HG02610 (cell line): ENCODE measurements around the gene HIPK2.

Experiments
- ATAC-seq: cut with Tn5 transposase; IDR thresholded peaks from one replicate; pipeline ENCODE4 v1.9.1; 2021; ENCODE audit warnings: mild to moderate bottlenecking, moderate library complexity; ENCODE audit not compliant: unreplicated experiment

The HIPK2 gene

DNA sequence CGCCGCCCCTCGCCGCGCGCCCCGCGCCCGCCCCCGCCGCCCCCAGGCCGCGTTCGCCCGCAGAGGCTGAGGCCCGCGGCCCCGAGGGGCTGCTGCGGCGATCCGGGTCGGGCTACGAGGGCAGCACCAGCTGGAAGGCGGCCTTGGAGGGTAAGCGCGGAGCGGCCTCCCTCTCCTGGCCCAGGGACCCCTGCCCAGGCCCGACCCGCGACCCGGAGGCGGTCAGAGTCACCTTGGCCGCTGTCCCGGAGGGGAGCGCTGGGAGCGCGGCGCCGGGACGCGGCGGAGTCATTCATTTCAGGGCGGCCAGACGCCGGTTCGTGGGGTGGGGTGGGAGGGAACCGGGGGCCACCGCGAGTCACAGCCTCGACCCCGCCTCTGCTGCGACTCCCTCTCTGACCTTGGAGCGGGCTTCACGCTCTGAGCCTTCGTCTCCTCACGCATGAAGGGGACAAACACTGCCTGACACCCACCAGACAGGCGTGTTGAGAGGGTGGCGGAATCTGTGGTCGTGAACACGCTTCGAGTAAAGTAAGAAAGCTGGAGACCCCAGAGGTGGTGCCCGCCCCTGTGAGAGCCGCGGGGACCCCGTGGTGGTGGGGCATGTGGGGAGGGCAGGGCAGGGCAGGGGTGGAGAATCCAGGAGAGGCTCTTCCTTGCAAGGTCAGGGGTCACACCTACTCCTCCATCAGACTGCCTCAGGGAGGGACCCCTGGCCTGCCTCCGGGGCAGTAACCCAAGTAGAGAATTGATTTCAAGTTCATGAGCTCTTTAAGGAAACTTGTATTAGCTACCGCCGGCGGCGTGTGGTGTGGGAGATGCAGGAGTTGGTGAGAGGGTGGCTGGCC is 253.6 kb downstream of the HIPK2 start:
- ATAC-seq, result no peak

DNA sequence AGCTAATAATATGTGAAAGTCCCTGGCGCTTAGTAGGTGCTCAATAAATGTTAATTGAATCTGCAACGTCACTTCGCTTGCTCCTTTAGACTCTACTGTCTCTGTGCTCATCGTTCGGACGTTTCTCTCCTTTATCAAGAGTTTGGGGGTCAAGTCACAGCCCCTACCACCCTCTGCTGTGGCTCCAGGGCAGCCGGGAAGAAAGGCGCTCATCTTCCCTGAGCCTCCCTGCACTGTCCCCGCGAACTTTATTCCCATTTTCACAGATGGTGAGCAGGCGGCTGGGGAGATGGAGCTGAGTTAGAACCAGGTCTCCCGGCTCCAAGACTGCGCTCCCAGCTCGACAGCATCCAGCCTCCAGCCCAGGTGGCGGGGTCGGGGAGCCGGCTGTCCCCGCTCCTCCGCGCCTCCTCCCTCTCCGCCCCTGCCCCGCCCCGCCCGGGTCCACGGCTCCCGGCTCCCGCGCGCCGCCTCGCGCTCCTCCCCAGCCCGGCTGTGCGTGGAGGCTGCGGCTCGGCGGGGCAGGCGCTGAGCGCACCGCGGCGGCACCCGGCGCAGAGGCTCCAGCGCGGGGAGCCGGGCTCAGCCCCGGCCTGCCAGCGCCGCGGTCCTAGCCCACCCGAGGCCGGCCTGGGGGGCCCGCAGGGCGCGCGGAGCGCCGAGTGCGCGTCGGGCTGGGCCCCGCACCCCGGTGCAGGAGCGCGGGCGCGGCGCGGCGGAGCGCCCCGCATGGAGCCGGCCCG is 254.4 kb downstream of the HIPK2 start, which contains the start of gene CLEC2L:
Gene CLEC2L (plus strand): TSS at position 487 of the 743 bp plus-strand sequence. CDS start 243 bp downstream, at position 730.
- ATAC-seq, result no peak

DNA sequence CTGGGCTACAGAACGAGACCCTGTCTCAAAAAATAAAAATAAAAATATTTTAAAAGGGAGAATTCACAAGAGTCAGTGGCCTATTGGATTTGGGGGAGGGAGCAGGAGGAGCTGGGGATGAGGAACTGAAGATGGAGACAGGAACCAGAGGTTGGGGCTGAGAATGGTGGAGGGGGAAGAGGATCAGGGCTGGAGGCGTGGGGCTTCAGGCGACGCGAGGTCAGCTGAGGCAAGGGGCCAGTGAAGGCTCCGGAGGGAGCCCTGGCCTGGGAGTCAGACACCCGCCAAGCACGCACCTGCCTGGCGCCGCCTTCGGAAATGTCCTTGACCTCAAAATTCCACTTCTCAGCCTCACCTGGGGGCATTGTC is 255.0 kb downstream of the HIPK2 start:
- ATAC-seq, result no peak

DNA sequence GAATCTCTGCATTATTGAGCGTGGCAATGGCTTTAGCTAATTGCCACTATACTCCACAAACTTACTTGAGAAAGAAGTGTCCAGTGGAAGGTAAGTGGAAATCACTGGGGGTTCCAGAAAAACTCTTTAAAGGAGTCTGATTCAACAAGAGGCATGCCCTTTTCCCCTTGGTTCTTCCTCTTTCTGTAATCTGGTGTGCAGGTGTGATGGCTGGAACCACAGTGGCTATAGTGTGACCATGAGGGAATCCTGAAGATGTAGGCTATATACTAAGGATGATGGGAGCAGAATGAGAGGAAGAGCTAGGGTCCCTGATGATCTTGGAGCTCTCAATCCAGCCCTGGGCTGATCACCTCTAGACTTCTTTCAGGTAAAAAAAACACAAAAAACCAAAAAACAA is 256.4 kb downstream of the HIPK2 start:
- no peak for ATAC-seq

DNA sequence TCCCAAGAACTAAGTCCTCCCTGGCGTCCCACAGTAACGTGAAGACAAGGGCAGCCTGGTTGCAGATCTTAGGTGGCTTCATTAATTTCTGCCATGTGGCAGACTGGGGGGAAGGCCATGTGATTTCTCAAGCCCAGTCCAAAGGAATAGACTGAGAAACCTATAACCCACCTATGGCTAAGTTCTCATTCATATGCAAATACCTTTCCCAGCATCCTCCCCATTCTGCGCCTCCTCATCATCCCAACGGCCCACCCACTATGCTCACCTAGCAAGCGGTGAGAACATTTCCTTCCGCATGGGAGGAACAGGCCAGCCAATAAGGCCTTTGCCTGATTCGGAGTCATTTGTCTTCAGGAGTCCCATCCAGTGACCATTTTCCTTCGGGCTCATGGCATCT is 262.5 kb downstream of the HIPK2 start:
- ATAC-seq, result no peak
